B cell (primary cell): ENCODE results near the gene PRPS2. TPM values are rescaled to one million over a fixed set of nuclear protein-coding genes. Genes with fewer than 3 reads are reported as not detected.

ENCODE experiments used
- ATAC-seq: fragments of 200-7000 bp; cut with Tn5 transposase; one replicate; pipeline ENCODE4 v1.10.0; 2021; ENCODE audit warnings: low read depth, mild to moderate bottlenecking, moderate number of reproducible peaks, moderate library complexity
- CTCF ChIA-PET: fragments of 350-600 bp; sonication (Branson Sonifier 250); formaldehyde crosslinking; loops from one replicate; lab custom pipeline; 2021; ENCODE audit warnings: antibody characterized with exemption, inconsistent platforms; lab: Charles Lee
- POLR2A ChIA-PET: fragments of 350-600 bp; sonication (Branson Sonifier 250); formaldehyde crosslinking; loops from one replicate; lab custom pipeline; 2021; ENCODE audit warnings: antibody characterized with exemption; lab: Charles Lee
- DNase-seq: peaks from one replicate; pipeline ENCODE4 v3.0.0; 2013
- H2AFZ ChIP-seq: 2 replicates; pipeline ENCODE4 v1.6.1; 2012; ENCODE audit warnings: mild to moderate bottlenecking, low read depth, low read length; ENCODE audit not compliant: insufficient read depth, poor library complexity, severe bottlenecking
- H3K27ac ChIP-seq, 2 donors: 1 replicate in 1 of 2; 2 replicates in 1 of 2; pipeline ENCODE4 v1.5.1; 2012 to 2013; ENCODE audit warnings: low read length in 2 of 2, mild to moderate bottlenecking in 2 of 2, moderate library complexity in 1 of 2
- H3K27me3 ChIP-seq, 4 experiments: fragments of 200-600 bp in 1 of 4; sonication (generic) in 1 of 4; replicated peaks in 1 of 4; 1 replicate in 2 of 4; 2 replicates in 2 of 4; pipeline versions ENCODE4 v1.6.1 to v1.7.0; 2013 to 2016; ENCODE audit warnings: low read length in 3 of 4, mild to moderate bottlenecking in 2 of 4, mixed read lengths in 1 of 4, moderate library complexity in 1 of 4; ENCODE audit not compliant: insufficient read depth in 4 of 4, control insufficient read depth in 3 of 4; ENCODE audit errors: control extremely low read depth in 1 of 4
- H3K36me3 ChIP-seq, 2 experiments: replicated peaks in 1 of 2; 1 replicate in 1 of 2; 2 replicates in 1 of 2; pipeline versions ENCODE4 v1.6.1 to v1.7.1; 2013; ENCODE audit warnings: low read length in 1 of 2; ENCODE audit not compliant: insufficient read depth in 2 of 2, control insufficient read depth in 1 of 2; ENCODE audit errors: control extremely low read depth in 1 of 2, extremely low read depth in 1 of 2
- H3K4me1 ChIP-seq, 2 donors: fragments of 200-600 bp in 1 of 2; sonication (generic) in 1 of 2; 1 replicate in 1 of 2; 2 replicates in 1 of 2; pipeline versions ENCODE4 v1.5.1 to v1.6.1; 2013 to 2017; ENCODE audit warnings: low read length in 2 of 2; ENCODE audit not compliant: control insufficient read depth in 2 of 2, insufficient read depth in 2 of 2
- H3K4me2 ChIP-seq: replicated peaks from 2 replicates; pipeline ENCODE3; 2012; ENCODE audit warnings: mild to moderate bottlenecking, low read depth, low read length; ENCODE audit not compliant: poor library complexity, severe bottlenecking
- H3K4me3 ChIP-seq, 5 experiments: fragments of 200-600 bp in 1 of 5; sonication (generic) in 1 of 5; 1 replicate in 3 of 5; 2 replicates in 2 of 5; pipeline versions ENCODE4 v1.5.1 to v1.7.0; 2011 to 2016; ENCODE audit warnings: low read length in 4 of 5, mild to moderate bottlenecking in 4 of 5, low read depth in 2 of 5, control low read depth in 1 of 5, moderate library complexity in 1 of 5; ENCODE audit not compliant: insufficient read depth in 1 of 5; ENCODE audit errors: control extremely low read depth in 1 of 5, extremely low read depth in 1 of 5
- H3K79me2 ChIP-seq: fragments of 200-600 bp; sonication (generic); one replicate; pipeline ENCODE4 v1.6.0; 2016; ENCODE audit warnings: low read length; ENCODE audit not compliant: control insufficient read depth, insufficient read depth
- H3K9ac ChIP-seq: fragments of 200-600 bp; sonication (generic); 2 replicates; pipeline ENCODE4 v1.6.1; 2017; ENCODE audit warnings: mild to moderate bottlenecking, low read length, moderate library complexity
- H3K9me3 ChIP-seq, 3 donors: one replicate each; pipeline versions ENCODE4 v1.6.1 to v1.7.1; 2013; ENCODE audit warnings: low read length in 2 of 3; ENCODE audit not compliant: control insufficient read depth in 2 of 3, insufficient read depth in 1 of 3; ENCODE audit errors: control extremely low read depth in 1 of 3
- H4K20me1 ChIP-seq: 2 replicates; pipeline ENCODE4 v1.6.0; 2012; ENCODE audit warnings: mild to moderate bottlenecking, low read length; ENCODE audit not compliant: insufficient read depth, control insufficient read depth, poor library complexity, severe bottlenecking
- H3K27ac Mint-ChIP-seq: one replicate; pipeline ENCODE4 v1.8.0; 2021; ENCODE audit warnings: mixed read lengths
- H3K27me3 Mint-ChIP-seq: one replicate; pipeline ENCODE4 v1.8.0; 2021; ENCODE audit warnings: mixed read lengths
- H3K4me1 Mint-ChIP-seq: one replicate; pipeline ENCODE4 v1.8.0; 2021; ENCODE audit warnings: mixed read lengths
- H3K4me3 Mint-ChIP-seq: one replicate; pipeline ENCODE4 v1.8.0; 2021; ENCODE audit warnings: mixed read lengths
- H3K9me3 Mint-ChIP-seq: one replicate; pipeline ENCODE4 v1.8.0; 2022; ENCODE audit warnings: mixed read lengths; ENCODE audit not compliant: insufficient read depth
- EZH2 ChIP-seq: IDR thresholded peaks from 2 replicates; pipeline ENCODE4 v1.6.1; 2012; ENCODE audit warnings: borderline replicate concordance, low read depth, mild to moderate bottlenecking, moderate library complexity, low read length; ENCODE audit not compliant: insufficient read depth, poor library complexity, severe bottlenecking
- WGBS: methylation state at CpG from one replicate; pipeline ENCODE4 v1.1.5; 2013; ENCODE audit warnings: missing lambda C conversion rate; ENCODE audit not compliant: insufficient coverage; 5-methylcytosine and 5-hydroxymethylcytosine counted together
- intact Hi-C: fragments of 100-400 bp; cut with micrococcal nuclease; formaldehyde crosslinking; loops from one replicate; pipeline ENCODE4 v1.10.0; 2022
- polyA plus RNA-seq: library from polyadenylated mRNA; depleted of rRNA; stranded (reverse); fragments of >200 nt; gene quantifications from 2 replicates; pipeline ENCODE4 v1.2.3, GENCODE V29; 2012
- total RNA-seq, 2 donors: library from RNA; stranded (reverse); fragments of 120-200 nt in 1 of 2; gene quantifications; 1 replicate in 1 of 2; 2 replicates in 1 of 2; pipeline versions ENCODE4 v1.2.3 to v1.2.4, GENCODE V29; 2013 to 2022
- TF ChIP-seq, protein P1 (sequence below): fragments of 200-600 bp; IDR thresholded peaks from one replicate; pipeline ENCODE4 v1.8.0; 2022; ENCODE audit warnings: antibody characterized with exemption, mild to moderate bottlenecking

The PRPS2 gene
- total and polyA plus RNA-seq, 2 donors (not counting 1 experiment from before 2014, with no cell fraction given): 11.6 to 31.1 TPM

DNA sequence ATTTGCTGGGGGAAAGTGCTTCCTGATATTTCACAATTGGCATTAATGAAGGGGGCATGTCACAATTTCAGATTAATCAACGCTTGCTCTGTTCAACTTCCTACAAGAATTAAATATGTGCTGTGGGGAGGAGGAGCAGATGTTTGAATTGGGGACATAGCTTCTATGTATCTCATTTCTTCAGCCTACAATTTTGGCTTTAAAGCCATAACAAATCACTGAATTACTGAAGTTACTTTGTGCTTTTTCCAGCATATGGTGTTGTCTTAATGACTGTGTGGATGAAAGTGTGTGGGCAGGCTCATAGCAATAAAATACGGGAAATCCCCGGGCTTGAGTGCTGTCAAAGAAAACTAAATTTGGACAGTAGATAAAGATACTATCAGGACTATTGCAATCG is 76.5 kb downstream of the PRPS2 start:
- POLR2A ChIA-PET: no interaction called here
- no peak for ATAC-seq
- WGBS: no CpG with 5 or more reads among the region's 4 CpGs

GRCh38 chrX:12868747-12869146 is 77.5 kb downstream of the PRPS2 start:
- no peaks in the 10 kb centered on the region for H3K9me3 Mint-ChIP-seq
- intact Hi-C loops: no loop called here
- POLR2A ChIA-PET: no interaction called here
- ATAC-seq: peak; percentile 19
- H3K79me2 ChIP-seq: peaks cover 60% of the 10 kb centered on the region
- H3K4me1 Mint-ChIP-seq: peaks cover 66% of the 10 kb centered on the region
- no peak for DNase-seq
- H2AFZ ChIP-seq: no peak overlapping the region
- CTCF ChIA-PET: interaction anchor here (1.0 to 2.1 kb wide), 2 partner anchors 23 to 55 kb away, joined by 3 to 11 read pairs; no protein-coding TSS in a partner anchor
- WGBS: no CpG with 5 or more reads among the region's 4 CpGs
- H3K4me3 ChIP-seq: peak overlapping the region in 4 of 5 experiments; percentile 43 to 74 (median 58)
- H3K27me3 ChIP-seq: no peaks in the 10 kb centered on the region
- H3K4me3 Mint-ChIP-seq: peak overlapping the region; percentile 92
- H3K36me3 ChIP-seq: peaks cover 0 to 19% of the 10 kb centered on the region in 2 experiments
- TF ChIP-seq EZH2: no peak
- TF ChIP-seq, protein P1, sequence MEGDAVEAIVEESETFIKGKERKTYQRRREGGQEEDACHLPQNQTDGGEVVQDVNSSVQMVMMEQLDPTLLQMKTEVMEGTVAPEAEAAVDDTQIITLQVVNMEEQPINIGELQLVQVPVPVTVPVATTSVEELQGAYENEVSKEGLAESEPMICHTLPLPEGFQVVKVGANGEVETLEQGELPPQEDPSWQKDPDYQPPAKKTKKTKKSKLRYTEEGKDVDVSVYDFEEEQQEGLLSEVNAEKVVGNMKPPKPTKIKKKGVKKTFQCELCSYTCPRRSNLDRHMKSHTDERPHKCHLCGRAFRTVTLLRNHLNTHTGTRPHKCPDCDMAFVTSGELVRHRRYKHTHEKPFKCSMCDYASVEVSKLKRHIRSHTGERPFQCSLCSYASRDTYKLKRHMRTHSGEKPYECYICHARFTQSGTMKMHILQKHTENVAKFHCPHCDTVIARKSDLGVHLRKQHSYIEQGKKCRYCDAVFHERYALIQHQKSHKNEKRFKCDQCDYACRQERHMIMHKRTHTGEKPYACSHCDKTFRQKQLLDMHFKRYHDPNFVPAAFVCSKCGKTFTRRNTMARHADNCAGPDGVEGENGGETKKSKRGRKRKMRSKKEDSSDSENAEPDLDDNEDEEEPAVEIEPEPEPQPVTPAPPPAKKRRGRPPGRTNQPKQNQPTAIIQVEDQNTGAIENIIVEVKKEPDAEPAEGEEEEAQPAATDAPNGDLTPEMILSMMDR: no peak
- H3K27me3 Mint-ChIP-seq: no peaks in the 10 kb centered on the region
- H4K20me1 ChIP-seq: no peaks in the 10 kb centered on the region
- peak overlapping the region; percentile 93 for H3K27ac Mint-ChIP-seq
- H3K27ac ChIP-seq: peak overlapping the region; percentile 56 to 80
- H3K4me2 ChIP-seq: peak overlapping the region; percentile 70
- peaks cover 0 to 3% (median 0%) of the 10 kb centered on the region in 3 donors for H3K9me3 ChIP-seq
- peaks cover 45 to 71% of the 10 kb centered on the region in 2 donors for H3K4me1 ChIP-seq
- H3K9ac ChIP-seq: peak overlapping the region; percentile 61

More for the DNA sequence above, 76.5 kb downstream of the PRPS2 start:
- Histone ChIP-seq H3K4me2 (peak overlapping the region; percentile 70), H3K79me2 (peaks cover 53% of the 10 kb centered on the region), H3K9me3 (peaks cover 0 to 4% (median 0%) of the 10 kb centered on the region in 3 donors), H3K27ac (peak overlapping the region; percentile 56 to 80), H3K36me3 (peaks cover 0 to 13% of the 10 kb centered on the region in 2 experiments), H3K9ac (peak overlapping the region; percentile 61), H3K4me3 (peak overlapping the region; percentile 43 to 74 (median 58)), H3K4me1 (peaks cover 40 to 60% of the 10 kb centered on the region in 2 donors), H2AFZ (peak overlapping the region; percentile 5), H3K27me3 (no peaks in the 10 kb centered on the region), H4K20me1 (no peaks in the 10 kb centered on the region)
- H3K4me1 Mint-ChIP-seq: peaks cover 57% of the 10 kb centered on the region
- CTCF ChIA-PET: interaction anchor here (0.7 to 2.1 kb wide), 3 partner anchors 24 to 78 kb away, joined by 3 to 11 read pairs (median 5); no protein-coding TSS in a partner anchor
- intact Hi-C loops: loop anchor here (2.0 kb wide), 1 partner anchor 23 kb away; no protein-coding TSS in a partner anchor
- H3K27me3 Mint-ChIP-seq: no peaks in the 10 kb centered on the region
- H3K4me3 Mint-ChIP-seq: peak overlapping the region; percentile 92
- TF ChIP-seq, protein P1: no peak
- TF ChIP-seq EZH2: no peak
- H3K27ac Mint-ChIP-seq: peak overlapping the region; percentile 93
- no peaks in the 10 kb centered on the region for H3K9me3 Mint-ChIP-seq
- DNase-seq: no peak
